Left kidney (tissue), 2 donors: Measurements from ENCODE around the gene CAMSAP1. TPM values are rescaled to one million over a fixed set of nuclear protein-coding genes. Genes with fewer than 3 reads are reported as not detected.

Source experiments
- DNase-seq: peaks from one replicate; pipeline ENCODE4 v3.0.0-alpha.2; 2013
- polyA plus RNA-seq: library from polyadenylated mRNA; unstranded; fragments of 120-200 nt; gene quantifications from one replicate; pipeline ENCODE4 v1.2.1, GENCODE V29; 2013; ENCODE audit not compliant: insufficient read length

CAMSAP1 gene
- polyA plus RNA-seq, 1 donor: 27.5 TPM

DNA sequence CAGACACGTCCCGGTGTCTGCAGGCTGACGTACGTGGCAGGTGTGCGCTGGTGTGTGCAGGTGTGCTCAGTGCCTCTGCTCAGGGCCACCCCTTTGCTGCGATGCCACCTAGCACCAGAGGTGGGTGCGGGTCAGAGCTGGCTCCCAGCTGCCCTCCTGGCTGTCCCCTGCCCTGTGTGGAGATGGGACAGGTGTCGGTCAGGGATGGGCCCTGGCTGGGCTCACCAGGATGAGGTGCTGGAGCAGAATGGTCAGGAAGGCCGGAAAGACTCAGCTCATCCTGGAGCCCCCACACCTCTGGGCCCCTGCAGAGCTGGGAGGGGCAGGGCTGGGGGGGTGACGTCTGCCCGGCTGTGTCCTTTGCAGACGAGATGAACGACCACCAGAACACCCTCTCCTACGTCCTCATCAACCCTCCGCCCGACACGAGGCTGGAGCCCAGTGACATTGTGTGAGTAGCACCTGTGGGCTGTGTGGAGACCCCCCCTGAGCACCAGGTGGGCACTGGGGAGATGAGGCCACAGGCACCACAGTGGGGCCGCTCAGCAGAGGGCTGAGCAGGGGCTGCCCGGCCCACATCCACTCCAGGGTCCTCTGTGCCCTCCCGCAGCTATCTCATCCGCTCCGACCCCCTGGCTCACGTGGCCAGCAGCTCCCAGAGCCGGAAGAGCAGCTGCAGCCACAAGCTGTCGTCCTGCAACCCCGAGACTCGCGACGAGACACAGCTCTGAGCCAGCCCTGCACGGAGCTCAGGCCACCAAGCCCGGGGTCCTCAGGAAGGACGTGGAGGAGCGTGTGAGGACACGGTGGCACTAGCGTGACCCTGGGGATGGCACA lies 115.7 kb downstream of the CAMSAP1 start:
- DNase-seq: no peak

DNA sequence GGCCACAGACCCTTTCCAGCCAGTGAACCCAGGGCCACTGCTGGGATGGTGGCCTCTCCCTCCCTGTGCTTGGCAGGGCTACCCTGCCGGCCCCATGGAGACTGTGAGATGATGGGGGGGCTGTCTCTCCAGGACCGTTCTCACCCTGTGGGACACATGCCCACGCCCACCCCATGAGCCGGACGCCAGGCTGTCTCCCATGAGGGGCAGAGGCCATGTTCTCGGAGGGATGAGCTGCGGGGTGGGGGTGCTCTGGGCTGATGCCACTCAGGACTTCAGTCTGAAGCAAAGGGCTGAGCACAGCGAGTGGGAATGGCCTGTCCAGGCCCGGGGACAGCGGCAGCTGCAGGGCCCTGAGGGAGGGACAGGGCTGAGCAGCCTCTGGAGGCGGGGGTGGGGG lies 116.5 kb downstream of the CAMSAP1 start:
- no peak for DNase-seq

DNA sequence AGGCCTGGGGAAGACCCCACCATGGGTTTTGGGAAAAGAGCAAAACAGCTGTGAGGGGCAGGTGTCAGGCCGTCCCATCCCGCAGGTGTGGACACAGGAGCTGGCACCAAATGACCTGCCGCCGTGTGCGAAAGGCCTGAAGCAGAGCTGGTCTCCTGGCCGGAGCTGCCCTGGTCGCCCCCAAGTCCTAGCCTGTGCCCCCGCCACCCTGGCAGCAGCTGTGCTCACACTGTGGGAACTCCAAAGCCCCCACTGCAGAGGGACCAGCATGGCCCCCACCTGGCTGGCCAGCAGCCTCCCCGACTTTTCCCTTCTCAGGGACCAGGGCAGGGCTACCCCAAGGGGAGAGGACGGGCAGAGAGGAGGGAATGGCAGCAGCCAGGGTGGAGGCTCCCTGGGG lies 117.0 kb downstream of the CAMSAP1 start:
- no peak for DNase-seq

DNA sequence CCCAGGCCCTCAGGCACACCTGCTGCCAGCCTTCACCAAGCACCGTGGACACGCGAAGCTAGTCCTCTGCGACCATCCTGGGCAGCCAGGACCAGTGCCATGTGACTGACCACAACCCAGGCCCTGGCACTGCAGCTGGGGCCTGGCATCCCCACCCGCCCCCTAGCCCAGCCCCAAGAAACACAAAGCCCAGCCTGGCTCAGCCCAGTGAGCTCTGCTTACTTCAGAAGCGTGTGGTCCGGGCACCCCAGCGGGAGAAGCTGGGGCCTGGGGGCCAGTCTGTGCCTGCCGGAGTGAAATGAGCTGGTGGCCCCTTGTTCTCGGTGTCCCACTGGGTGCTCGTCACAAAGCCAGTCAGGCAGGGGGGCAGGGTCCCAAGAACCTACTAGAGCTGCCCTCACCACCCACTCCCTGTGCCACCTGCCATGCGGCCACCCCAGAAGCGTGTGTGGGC lies 117.5 kb downstream of the CAMSAP1 start:
- no peak for DNase-seq

DNA sequence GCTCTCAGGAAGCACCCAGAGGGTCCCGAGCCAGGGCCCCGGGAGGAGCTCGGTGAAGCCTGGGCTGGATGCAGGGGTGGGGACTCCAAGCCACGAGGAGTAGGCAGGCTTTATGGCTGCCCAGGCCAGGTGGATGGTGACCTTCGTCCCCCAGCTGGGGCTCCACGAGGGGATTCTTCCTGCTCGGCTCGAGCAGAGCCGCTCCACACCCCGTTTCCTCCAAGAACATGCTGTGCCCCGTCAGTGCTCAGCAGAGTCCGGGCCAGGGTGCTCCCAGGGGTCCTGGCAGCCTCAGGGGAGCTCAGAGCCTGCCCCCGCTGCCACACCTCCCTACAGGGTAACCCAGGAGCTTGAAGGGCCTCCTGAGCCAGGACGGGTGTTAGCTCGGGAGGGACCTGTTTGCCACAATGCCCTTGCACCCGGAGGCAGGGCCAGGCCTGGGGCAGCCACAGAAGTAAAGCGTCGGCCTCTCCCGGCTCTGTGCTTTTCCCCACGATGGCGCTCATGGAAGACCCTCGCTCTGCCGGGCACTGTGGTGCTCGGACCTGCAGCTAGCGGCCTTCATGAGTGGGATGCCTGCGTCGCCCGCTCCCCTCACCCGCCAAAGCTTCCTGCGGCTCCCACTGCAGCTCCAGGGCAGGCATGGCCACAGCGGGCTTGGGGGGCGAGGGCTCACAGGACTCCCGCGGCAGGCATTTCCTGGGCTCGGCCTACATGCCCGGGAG lies 118.6 kb downstream of the CAMSAP1 start:
- DNase-seq: no peak

DNA sequence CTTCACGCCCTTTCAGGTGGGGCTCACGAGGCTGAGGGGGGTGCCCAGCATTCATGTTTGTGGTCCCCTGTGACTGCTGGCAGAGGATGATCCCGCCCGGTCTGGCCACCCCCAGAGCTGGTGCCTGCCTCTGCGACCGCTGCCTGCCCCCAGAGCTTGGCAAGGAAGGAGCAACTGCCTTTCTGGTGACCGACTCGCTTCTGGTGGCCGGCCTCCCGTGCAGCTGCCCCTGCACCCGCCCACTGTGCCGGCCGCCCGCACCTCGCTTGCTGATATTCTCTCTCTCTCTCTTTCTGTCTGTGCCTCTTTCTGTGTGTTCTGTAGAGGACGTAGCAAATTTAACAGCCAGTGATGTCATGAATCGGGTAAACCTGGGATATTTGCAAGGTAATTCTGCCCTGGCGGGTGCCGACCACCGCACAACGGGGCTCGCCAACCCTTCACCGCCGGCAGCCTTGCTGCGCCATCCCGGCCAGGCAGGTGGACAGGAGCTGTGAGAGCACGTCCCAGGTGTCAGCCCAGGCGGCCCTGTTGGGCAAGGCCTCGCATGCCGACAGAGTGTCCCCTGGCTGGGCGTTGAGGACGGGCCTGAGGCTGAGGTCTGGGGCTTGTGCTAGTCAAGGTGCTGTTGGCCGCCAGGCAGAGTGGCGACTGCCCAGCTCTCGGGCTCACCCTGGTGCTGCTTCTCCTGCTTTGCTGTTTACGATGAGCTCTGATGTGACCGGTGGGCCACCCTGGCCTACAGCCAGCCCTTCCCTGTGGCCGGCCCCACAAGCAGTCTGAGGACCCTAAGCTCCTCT lies 119.4 kb downstream of the CAMSAP1 start:
- no peak for DNase-seq

DNA sequence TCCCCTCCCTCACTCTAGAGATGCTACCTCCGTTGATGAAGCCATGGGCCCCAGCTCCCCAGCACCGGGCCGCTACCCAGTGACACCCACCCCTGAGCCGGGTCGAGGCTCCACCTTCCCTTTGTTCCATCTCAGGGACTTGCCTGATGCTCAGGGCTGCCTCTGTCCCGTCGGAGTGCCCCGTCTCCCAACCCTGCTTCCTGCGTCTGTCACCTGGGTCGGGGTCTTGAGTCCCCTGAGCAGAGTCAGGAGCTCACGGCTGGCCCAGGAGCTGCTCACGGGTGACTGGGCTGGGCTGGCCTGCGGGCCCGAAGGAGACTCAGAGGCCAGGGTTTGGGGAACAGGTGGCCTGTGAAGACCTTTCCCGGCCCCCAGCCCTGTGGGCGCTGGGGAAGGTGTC lies 120.0 kb downstream of the CAMSAP1 start:
- no peak for DNase-seq

DNA sequence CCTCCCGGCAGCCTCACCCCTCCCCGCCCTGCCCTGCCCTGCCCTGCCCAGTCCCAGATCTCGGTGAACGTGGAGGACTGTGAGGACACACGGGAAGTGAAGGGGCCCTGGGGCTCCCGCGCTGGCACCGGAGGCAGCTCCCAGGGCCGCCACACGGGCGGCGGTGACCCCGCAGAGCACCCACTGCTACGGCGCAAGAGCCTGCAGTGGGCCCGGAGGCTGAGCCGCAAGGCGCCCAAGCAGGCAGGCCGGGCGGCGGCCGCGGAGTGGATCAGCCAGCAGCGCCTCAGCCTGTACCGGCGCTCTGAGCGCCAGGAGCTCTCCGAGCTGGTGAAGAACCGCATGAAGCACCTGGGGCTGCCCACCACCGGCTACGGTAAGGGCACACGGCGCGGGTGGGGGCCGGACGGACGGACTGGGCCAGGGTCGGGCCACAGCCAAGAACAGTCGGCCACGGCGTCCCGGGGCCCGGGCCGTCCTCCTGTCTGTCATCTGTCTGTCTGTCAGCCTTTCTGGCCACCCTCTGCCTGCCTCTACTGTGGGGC lies 121.1 kb downstream of the CAMSAP1 start:
- DNase-seq: no peak

DNA sequence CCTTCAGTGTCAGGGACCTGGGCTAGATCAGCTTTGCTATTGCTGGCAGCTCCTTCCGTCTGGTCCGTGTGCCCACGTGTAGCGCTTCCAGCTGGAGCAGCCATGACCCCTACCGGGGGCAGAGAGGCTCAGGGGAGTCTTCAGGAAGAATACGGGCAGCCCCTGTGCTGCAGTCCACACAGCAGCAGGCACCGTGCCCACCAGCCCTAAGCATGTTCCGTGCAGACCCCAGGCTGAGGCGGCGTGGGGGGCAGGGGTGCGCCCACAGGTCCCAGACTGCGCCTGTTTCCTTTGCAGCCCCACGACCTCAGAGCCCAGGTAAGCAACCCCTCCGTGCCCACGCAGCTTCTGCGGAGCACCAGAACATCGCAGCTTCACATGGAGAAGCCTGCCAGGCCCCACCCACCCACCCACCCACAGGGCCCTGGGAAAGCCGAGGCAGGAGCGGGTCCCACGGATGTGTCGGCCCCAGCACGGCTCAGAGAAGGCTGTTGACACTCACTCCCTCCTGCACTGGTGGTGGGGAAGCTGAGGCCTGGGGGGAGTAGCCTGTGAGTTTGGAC lies 122.3 kb downstream of the CAMSAP1 start:
- no peak for DNase-seq

DNA sequence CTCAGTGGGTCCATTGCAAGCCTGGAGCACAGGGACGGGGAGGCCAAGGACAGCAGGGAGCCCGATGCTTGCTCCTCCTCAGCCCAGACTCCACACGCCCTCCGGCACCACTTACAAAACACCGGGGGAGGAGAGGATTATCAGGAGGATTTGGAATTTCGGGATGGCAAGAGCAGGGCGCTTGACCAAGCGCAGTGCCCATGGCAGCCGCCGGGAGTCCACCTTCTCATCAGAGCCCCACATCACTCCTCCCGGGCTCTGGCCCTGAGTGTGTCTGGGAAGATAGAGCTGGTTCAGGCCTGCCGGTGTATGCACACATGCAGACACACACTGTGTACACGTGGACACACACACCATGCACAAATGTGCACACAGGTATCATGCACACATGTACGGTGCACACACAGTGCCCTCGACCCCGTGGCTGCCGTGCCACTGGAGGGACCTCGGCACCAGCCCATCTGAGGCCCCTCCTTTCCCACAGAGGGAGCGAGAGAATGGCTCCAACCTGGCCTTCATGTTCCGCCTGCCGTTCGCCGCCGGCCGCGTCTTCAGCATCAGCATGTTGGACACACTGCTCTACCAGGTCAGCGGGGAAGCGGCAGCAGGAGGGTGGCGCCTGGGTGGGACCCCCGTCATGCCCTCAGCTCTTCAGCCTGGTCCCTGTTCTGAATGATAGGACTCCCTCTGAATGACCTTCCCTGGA lies 123.7 kb downstream of the CAMSAP1 start:
- no peak for DNase-seq

DNA sequence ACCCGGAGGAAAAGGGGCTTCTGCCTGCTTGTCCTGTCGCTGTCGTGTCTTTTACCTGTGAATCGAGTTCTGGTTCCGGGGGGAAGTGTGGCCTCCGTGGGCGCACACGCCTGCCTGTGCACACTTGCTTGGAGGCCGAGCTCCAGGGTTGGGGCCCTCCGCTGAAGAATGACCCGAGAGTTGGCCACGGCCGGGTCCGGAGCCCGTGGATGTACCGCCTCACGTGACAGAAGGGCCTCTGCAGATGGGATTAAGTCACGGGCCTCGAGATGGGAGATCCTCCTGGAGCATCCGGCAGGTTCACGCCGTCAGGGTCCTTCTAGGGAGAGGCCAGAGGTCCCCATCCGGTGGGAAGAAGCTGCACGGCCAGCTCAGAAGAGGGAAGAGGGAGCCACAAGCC lies 124.4 kb downstream of the CAMSAP1 start:
- no peak for DNase-seq

DNA sequence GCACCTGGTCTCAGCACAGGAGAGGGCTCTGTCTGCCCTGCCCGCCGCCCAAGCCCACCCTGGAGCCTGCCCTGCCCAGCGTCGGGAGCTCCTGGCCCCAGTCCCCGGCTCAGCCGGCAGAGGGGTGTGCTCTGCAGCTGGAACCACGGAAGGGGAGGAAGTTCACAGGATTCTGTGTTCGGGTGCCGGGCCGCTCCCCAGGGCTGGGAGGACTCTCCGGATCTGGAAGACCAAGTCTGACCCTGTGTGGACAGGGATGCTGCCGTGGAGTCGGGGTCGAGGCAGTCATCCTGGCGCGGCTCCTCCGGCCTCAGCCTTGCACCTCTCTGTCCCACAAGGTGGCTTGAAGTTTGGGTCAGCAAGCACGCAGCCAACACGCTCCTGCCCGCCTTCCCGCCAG lies 126.7 kb downstream of the CAMSAP1 start:
- DNase-seq: no peak

DNA sequence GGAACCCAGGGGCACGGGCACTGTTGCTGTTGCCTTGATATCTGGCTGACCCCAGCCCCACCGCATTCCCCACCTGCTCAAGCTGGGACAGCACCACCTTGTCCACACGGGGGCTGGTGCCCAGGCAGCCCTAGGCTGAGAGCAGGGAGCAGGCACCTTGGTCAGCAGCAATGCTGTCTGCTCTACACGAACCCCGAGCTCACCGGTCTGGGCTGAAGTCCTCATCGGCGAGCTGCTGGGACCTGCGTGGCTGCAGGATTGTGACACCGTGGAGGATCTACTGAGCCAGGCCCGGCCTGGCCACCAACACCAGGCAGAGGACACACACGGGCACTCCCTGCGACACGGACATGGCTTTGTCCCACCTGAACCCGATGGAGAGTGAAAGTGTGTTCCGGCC lies 127.3 kb downstream of the CAMSAP1 start:
- DNase-seq: no peak

DNA sequence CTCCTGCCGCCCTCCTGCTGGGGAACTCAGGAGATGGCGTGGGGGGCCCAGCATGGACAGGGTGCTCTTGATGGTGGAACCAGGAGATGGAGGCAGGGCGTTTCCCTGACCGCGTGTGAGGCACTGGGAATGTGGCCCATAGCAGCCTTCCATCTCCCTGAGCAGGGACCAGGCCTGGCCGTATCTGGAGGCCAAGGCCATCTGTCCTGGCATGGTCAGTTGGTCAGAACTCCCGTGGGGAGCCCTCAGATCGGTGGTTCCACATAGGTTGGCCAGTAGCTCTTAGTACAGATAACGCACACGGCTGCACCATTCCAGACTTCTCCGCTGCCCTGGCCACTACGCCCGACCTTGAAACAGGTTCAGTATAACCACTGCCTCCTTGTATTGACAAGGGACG lies 127.8 kb downstream of the CAMSAP1 start:
- no peak for DNase-seq

DNA sequence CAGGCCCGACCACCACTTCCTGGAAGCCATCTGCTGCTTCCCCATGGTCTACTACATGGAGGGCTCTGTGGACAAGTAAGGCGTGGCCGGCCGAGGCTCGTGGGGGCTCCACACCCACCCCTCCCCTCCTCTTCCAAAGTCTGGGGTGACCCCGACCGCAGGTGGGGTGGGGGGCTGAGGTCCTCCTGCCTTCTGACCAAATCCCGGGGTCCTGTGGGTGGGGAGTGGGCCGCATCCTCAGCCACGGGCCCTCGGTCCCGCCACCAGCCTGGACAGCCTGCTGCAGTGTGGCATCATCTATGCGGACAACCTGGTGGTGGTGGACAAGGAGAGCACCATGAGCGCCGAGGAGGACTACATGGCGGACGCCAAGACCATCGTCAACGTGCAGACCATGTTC lies 128.9 kb downstream of the CAMSAP1 start:
- DNase-seq: no peak

DNA sequence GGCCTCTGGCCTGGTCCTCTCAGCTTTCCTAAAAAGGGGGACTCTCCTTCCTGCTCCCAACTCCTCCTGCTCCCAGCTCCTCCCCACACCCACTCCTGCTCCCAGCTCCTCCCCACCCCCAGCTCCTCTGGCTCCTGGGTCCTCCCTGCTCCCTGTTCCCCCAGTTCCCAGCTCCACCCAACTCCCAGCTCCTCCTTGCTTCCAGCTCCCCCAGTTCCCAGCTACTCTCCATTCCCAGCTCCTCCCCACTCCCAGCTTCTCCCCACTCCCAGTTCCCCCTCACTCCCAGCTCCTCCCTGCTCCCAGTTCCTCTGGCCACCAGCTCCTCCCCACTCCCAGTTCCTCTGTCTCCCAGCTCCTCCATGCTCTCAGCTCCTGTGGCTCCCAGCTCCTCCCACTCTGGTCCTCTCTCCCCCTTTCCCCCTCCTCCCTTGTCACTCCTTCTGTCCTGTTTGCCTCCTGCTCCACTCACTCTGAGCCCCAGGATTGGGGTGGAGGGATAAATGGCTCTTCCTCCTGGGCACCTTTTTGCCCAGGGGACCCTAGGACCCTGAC lies 129.6 kb downstream of the CAMSAP1 start:
- no peak for DNase-seq

DNA sequence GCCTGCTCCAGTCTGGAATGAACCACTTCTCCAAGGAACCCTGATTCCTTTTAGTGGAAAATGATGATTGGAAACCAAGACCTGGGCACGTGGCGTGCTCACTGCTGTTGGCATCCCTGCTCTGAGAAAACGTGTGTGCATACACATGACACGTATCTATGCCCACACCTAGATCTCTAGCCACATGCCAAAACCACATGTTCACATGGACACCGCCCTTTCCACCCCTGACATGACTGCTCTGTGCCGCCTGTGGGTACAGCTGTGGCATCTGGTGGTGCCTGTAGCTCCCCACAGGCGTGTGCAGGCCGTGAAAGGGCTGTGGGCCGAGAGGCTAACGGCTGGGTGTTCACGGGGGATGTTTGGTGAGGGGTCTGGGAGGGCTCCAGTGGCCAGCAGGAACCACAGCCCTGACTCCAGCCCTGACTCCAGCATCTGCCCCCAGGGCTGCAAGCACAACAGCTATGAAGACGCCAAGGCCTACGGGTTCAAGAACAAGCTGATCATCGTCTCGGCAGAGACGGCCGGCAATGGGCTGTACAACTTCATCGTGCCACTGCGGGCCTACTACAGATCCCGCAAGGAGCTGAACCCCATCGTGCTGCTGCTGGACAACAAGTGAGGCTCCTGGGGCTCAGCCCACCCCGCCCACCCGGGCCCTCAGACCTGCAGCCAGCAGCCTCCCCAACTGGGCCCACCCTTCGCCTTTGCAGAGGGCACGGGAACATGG lies 130.3 kb downstream of the CAMSAP1 start:
- no peak for DNase-seq

DNA sequence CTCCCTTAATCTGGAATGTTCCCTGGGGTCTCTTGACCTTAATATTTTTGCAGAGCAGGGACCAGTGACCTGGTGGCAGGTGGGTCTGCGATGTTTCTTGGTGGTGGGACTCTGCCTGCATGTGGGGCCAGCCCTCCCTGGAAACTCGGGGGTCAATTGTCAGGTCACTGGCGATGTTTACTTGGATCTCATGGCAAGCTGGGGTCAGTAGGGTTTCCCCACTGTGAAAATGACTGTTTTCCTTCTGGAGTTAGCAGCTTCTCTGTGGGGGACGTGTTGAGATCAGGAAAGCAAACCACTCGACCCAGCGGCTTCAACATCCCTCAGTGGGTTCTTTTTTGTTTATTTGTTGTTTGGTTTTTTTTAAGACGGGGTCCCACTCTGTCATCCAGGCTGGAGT lies 131.4 kb downstream of the CAMSAP1 start:
- DNase-seq: no peak

DNA sequence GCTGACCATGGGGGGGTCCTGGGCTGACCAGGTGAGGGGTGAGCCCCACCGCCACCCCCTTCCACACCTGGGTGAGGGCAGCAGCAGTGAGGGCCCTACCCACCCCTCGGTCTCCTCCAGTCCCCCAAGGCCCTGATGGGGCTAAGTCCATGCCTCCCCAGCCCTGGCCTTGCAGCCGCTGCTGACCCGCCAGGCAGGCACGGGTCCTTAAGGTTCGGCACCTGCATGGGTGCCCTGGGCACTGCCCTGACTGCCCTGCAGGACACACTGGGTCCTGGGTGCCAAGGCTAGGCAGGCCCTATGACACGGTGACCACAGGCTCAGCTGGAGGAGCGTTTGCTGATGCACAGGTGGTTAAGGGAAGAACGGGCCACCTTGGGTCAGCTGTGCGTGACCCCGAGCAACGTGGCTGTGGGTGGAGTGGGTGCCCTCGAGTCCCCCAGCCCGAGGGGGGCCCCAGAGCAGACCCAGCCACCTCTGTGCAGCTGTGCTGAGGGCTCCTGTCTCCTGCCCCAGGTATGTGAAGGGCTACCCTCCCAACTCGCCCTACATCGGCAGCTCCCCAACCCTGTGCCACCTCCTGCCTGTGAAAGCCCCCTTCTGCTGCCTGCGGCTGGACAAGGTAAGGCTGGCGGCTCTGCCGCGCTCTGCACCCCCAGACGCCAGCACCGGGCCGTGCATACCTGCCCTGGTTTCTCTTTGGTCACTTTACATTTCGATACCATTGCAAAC lies 132.4 kb downstream of the CAMSAP1 start:
- no peak for DNase-seq
